Stomach (tissue), 9 donors: Measurements from ENCODE around the gene RGL3. TPM values are rescaled to one million over a fixed set of nuclear protein-coding genes. Genes with fewer than 3 reads are reported as not detected.
A peak's percentile ranks its signal among the peaks of the same experiment; 100 is the strongest.

Source experiments
- DNase-seq, 2 donors: peaks; one replicate each; pipeline versions ENCODE4 v3.0.0 to v3.0.0-alpha.2; 2013 to 2019
- H3K27ac ChIP-seq, 5 donors: fragments of 200-600 bp in 4 of 5; sonication (generic) in 4 of 5; one replicate each; pipeline ENCODE4 v1.5.1; 2013 to 2019; ENCODE audit warnings: mild to moderate bottlenecking in 1 of 5, moderate library complexity in 1 of 5
- H3K27me3 ChIP-seq, 3 donors: fragments of 200-600 bp; sonication (generic); one replicate each; pipeline ENCODE4 v1.5.1; 2017 to 2019; ENCODE audit warnings: mixed run types in 1 of 3
- H3K36me3 ChIP-seq, 4 donors: fragments of 200-600 bp; sonication (generic); 1 replicate in 3 of 4; 2 replicates in 1 of 4; pipeline ENCODE4 v1.5.1; 2016 to 2019
- H3K4me1 ChIP-seq, 4 donors: fragments of 200-600 bp; sonication (generic); one replicate each; pipeline ENCODE4 v1.5.1; 2016 to 2019
- H3K4me3 ChIP-seq, 4 donors: fragments of 200-600 bp; sonication (generic) in 3 of 4; one replicate each; pipeline ENCODE4 v1.5.1; 2016 to 2019; ENCODE audit warnings: mild to moderate bottlenecking in 1 of 4
- H3K9me3 ChIP-seq, 4 donors: fragments of 200-600 bp; sonication (generic); one replicate each; pipeline ENCODE4 v1.5.1; 2016 to 2019
- EP300 ChIP-seq: sonication (generic); formaldehyde crosslinking; IDR thresholded peaks from one replicate; pipeline ENCODE4 v1.6.1; 2017; ENCODE audit warnings: antibody characterized with exemption
- POLR2A ChIP-seq, 4 donors: fragments of 450-650 bp; IDR thresholded peaks; one replicate each; pipeline ENCODE4 v1.6.1; 2016; ENCODE audit warnings: antibody characterized with exemption in 4 of 4, control low read depth in 2 of 4, mild to moderate bottlenecking in 1 of 4, moderate library complexity in 1 of 4
- POLR2AphosphoS5 ChIP-seq, 3 donors: sonication (generic); formaldehyde crosslinking; IDR thresholded peaks; one replicate each; pipeline ENCODE4 v1.6.1; 2016; ENCODE audit warnings: antibody characterized with exemption in 3 of 3
- WGBS, 5 donors: extraction: QIAGEN DNeasy Blood & Tissue Kit in 3 of 5; methylation state at CpG; one replicate each; pipeline versions ENCODE4 v1.1.5 to v1.1.7; 2013 to 2018; 5-methylcytosine and 5-hydroxymethylcytosine counted together
- intact Hi-C: fragments of 100-400 bp; cut with DNase I; formaldehyde crosslinking; loops from one replicate; pipeline ENCODE4 v1.15.1; 2023; ENCODE audit warnings: low total_unique reads
- polyA plus RNA-seq, 3 donors: library from polyadenylated mRNA; stranded (reverse); fragments of 200-250 nt; gene quantifications; one replicate each; pipeline ENCODE4 v1.2.3, GENCODE V29; 2013
- total RNA-seq, 5 donors: library from RNA; depleted of rRNA; stranded (reverse); fragments of >200 nt; gene quantifications; one replicate each; pipeline versions ENCODE4 v1.1.0 to v1.2.3, GENCODE V29; 2014 to 2016
- TF ChIP-seq, protein P1 (sequence below), 7 experiments: fragments of 450-650 bp in 4 of 7; fragments of 200-600 bp in 3 of 7; sonication (generic) in 3 of 7; IDR thresholded peaks; one replicate each; pipeline ENCODE4 v1.5.1; 2016 to 2019; ENCODE audit warnings: antibody characterized with exemption in 7 of 7, control low read depth in 2 of 7, mild to moderate bottlenecking in 1 of 7
- donor health status: healthy with polysubstance abuse.
- donor health status: Bipolar disorder and iron deficiency.
- donor health status: healthy.

RGL3 gene
- total and polyA plus RNA-seq, 8 donors = 20.6 to 454 (median 38.5) TPM

DNA sequence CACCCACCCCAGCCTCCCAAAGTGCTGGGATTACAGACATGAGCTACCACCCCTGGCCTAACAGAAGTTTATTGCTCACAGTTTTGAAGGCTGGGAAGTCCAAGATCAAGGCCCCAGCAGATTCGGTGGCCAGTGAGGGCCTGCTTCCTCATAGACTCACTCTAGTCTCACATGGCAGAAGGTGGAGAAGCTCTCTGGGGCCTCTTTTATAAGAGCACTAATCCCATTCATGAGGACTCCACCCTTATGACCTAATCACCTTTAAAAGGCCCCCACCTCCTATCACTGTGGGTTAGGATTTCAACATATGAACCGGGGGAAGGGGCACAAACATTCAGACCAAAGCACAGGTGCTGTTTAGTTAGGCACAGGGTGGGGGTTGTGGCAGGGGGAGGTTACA, 51.6 kb downstream of the RGL3 start:
- 81 to 88% (median 84%) methylated on average over 2 of the region's 2 CpGs for WGBS, 5 donors
- intact Hi-C loops = no loop called here

DNA sequence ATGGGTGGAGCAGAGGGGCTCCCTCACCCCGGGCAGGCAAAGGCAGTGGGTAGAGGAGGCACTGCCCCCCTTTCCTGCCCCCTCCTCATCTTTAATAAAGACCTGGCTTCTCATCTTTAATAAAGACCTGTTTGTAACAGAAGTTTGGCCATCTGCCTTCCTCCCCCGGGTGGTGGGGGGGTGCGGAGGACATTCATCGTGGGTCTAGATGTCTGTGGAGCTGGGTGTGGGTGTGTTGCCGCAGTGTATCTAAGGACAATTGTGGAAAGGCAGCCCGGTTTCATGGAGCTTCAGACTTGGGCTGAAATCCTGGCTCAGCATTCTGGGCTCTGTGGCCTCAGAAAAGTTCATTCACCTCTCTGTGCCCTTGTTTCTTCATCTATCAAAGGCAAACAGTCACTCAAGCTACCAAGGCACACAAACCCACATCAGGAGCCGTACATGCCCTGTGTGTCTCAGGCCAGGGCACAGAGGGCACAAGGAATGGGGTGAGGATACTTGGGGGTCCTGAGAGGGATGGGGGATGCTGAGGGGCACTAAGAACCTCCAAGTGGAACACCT, 53.5 kb downstream of the RGL3 start:
- Histone ChIP-seq H3K4me1 (peaks cover 0 to 13% (median 11%) of the 10 kb centered on the region in 4 donors), H3K27ac (no peak overlapping the region), H3K36me3 (peaks cover 12 to 94% (median 82%) of the 10 kb centered on the region in 4 donors), H3K9me3 (no peaks in the 10 kb centered on the region), H3K4me3 (no peak overlapping the region), H3K27me3 (no peaks in the 10 kb centered on the region)
- DNase-seq = no peak
- 60 to 81% (median 75%) methylated on average over 7 of the region's 7 CpGs for WGBS, 5 donors
- TF ChIP-seq EP300 (no peak), POLR2A (IDR thresholded peaks at IDR 0.05) (no peak), POLR2AphosphoS5 (IDR thresholded peaks at IDR 0.05) (no peak)
- TF ChIP-seq, protein P1, sequence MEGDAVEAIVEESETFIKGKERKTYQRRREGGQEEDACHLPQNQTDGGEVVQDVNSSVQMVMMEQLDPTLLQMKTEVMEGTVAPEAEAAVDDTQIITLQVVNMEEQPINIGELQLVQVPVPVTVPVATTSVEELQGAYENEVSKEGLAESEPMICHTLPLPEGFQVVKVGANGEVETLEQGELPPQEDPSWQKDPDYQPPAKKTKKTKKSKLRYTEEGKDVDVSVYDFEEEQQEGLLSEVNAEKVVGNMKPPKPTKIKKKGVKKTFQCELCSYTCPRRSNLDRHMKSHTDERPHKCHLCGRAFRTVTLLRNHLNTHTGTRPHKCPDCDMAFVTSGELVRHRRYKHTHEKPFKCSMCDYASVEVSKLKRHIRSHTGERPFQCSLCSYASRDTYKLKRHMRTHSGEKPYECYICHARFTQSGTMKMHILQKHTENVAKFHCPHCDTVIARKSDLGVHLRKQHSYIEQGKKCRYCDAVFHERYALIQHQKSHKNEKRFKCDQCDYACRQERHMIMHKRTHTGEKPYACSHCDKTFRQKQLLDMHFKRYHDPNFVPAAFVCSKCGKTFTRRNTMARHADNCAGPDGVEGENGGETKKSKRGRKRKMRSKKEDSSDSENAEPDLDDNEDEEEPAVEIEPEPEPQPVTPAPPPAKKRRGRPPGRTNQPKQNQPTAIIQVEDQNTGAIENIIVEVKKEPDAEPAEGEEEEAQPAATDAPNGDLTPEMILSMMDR (IDR thresholded peaks at IDR 0.05) = no peak
- intact Hi-C loops = no loop called here

More for the DNA sequence above, 51.6 kb downstream of the RGL3 start:
- H3K27ac ChIP-seq = no peak overlapping the region
- no peak for DNase-seq
- H3K36me3 ChIP-seq = peaks cover 12 to 81% (median 72%) of the 10 kb centered on the region in 4 donors
- H3K4me3 ChIP-seq = no peak overlapping the region
- no peaks in the 10 kb centered on the region for H3K9me3 ChIP-seq
- no peaks in the 10 kb centered on the region for H3K27me3 ChIP-seq
- TF ChIP-seq, protein P1 (IDR thresholded peaks at IDR 0.05) = no peak
- TF ChIP-seq EP300 = no peak
- TF ChIP-seq POLR2AphosphoS5 (IDR thresholded peaks at IDR 0.05) = no peak
- TF ChIP-seq POLR2A (IDR thresholded peaks at IDR 0.05) = no peak
- no peaks in the 10 kb centered on the region for H3K4me1 ChIP-seq

DNA sequence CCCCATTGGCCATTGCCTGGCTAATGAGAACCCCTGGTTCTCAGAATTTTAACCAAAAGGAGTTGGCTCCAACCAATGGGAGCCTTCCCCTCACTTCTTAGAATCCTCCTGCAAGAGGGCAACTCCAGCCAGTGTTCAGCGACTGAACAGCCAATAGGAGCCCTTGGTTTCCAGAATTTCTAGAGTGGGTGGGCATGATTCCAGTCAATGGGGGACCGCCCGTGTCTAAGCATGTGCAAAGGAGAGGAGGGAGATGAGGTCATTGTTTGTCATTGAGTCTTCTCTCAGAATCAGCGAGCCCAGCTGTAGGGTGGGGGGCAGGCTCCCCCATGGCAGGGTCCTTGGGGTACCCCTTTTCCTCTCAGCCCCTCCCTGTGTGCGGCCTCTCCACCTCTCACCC, 54.2 kb downstream of the RGL3 start:
- DNase-seq = peak in 1 of 2 donors; percentile 31
- Histone ChIP-seq H3K4me3 (no peak overlapping the region), H3K27me3 (no peaks in the 10 kb centered on the region), H3K9me3 (no peaks in the 10 kb centered on the region), H3K36me3 (peaks cover 12 to 94% (median 82%) of the 10 kb centered on the region in 4 donors), H3K4me1 (peaks cover 0 to 14% (median 12%) of the 10 kb centered on the region in 4 donors), H3K27ac (no peak overlapping the region)
- TF ChIP-seq, protein P1 (IDR thresholded peaks at IDR 0.05) = no peak
- no peak for TF ChIP-seq POLR2A (IDR thresholded peaks at IDR 0.05)
- no peak for TF ChIP-seq EP300
- no peak for TF ChIP-seq POLR2AphosphoS5 (IDR thresholded peaks at IDR 0.05)
- intact Hi-C loops = no loop called here
- WGBS, 5 donors = 74 to 88% (median 84%) methylated on average over 5 of the region's 5 CpGs

DNA sequence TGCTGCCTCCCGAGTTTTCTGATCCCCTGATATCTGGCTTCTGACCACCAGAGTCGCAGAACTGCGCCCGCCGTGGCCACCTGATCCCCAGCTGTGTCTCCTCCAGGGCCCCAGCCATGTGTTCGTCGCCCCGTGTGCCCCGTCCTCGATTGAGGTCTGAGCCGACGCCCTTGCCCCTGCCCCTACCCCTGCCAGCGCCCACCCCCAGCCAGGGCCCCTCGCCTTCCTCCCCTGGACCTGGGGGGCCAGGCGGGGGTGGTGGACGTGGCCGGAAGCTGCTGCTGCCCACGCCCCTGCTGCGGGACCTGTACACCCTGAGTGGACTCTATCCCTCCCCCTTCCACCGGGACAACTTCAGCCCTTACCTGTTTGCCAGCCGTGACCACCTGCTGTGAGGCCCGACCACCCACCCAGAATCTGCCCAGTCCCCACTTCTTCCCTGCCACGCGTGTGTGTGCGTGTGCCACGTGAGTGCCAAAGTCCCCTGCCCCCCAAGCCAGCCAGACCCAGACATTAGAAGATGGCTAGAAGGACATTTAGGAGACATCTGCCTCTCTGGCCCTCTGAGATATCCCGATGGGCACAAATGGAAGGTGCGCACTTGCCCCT, 54.7 kb downstream of the RGL3 start:
- H3K27me3 ChIP-seq = no peaks in the 10 kb centered on the region
- DNase-seq = peak in 1 of 2 donors; percentile 2
- intact Hi-C loops = no loop called here
- peaks cover 0 to 14% (median 12%) of the 10 kb centered on the region in 4 donors for H3K4me1 ChIP-seq
- H3K9me3 ChIP-seq = no peaks in the 10 kb centered on the region
- H3K36me3 ChIP-seq = peaks cover 12 to 94% (median 83%) of the 10 kb centered on the region in 4 donors
- WGBS, 5 donors = 89 to 93% (median 90%) methylated on average over 18 to 28 of the region's 28 CpGs
- TF ChIP-seq POLR2AphosphoS5 (IDR thresholded peaks at IDR 0.05) (no peak), EP300 (no peak)
- H3K27ac ChIP-seq = no peak overlapping the region
- H3K4me3 ChIP-seq = no peak overlapping the region

DNA sequence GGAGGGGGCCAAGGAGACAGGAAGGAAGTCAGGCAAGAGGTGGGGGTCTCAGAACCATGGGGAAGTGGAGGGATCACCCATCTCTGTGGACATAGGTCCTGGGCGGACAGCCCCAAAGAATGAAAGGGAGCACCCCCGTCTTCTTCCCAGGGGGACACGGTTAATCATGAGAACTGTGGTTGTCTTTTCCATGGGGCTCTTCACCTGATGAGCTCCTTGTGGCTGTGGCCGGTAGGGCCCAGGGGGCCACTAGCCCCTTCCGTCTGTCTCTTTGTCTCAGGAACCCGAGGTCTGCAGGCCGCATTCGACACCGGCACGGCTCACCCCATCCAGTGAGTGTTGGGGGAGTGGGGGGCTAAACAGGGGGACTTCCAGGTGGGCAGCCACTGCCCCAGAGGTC, 55.2 kb downstream of the RGL3 start:
- Histone ChIP-seq H3K27ac (no peak overlapping the region), H3K9me3 (no peaks in the 10 kb centered on the region), H3K27me3 (no peaks in the 10 kb centered on the region), H3K4me1 (peaks cover 0 to 14% (median 12%) of the 10 kb centered on the region in 4 donors), H3K4me3 (no peak overlapping the region), H3K36me3 (peaks cover 12 to 94% (median 83%) of the 10 kb centered on the region in 4 donors)
- intact Hi-C loops = no loop called here
- 93 to 98% (median 93%) methylated on average over 10 of the region's 10 CpGs for WGBS, 5 donors
- TF ChIP-seq POLR2A (IDR thresholded peaks at IDR 0.05) (no peak), EP300 (no peak), POLR2AphosphoS5 (IDR thresholded peaks at IDR 0.05) (no peak)
- TF ChIP-seq, protein P1 (IDR thresholded peaks at IDR 0.05) = no peak
- DNase-seq = no peak
